Measurements from ENCODE around the gene MDH2. TPM values are rescaled to one million over a fixed set of nuclear protein-coding genes. Genes with fewer than 3 reads are reported as not detected.
"Not testable (repeated sequence)": the region's sequence is repeated elsewhere in the genome, so short reads cannot be mapped to it uniquely, and the experiment has no call there.

The MDH2 gene
- total RNA-seq, 6 experiments from 2014 or later: 208 to 255 (median 243) TPM

- DNase-seq: peak; percentile 18
- H3K9me3 Mint-ChIP-seq: no peaks in the 10 kb centered on the region
- H3K4me1 Mint-ChIP-seq (ENCODE audit: low read depth): peaks cover 52% of the 10 kb centered on the region
- H3K36me3 Mint-ChIP-seq (ENCODE audit: low read depth): no peaks in the 10 kb centered on the region
- no peak overlapping the region for H3K27ac Mint-ChIP-seq
- peaks cover 4% of the 10 kb centered on the region for H3K27me3 Mint-ChIP-seq (ENCODE audit: insufficient read depth)
- no peak for TF ChIP-seq CTCF (IDR thresholded peaks at IDR 0.05)
- no peak overlapping the region for H3K4me3 Mint-ChIP-seq
Measured at GRCh38 chr7:76086070-76086469, 38.2 kb downstream of the MDH2 start.

GRCh38 chr7:76087362-76087791 is 39.5 kb downstream of the MDH2 start:
- H3K36me3 Mint-ChIP-seq (ENCODE audit: low read depth); H3K9me3 Mint-ChIP-seq: not testable (repeated sequence)
- DNase-seq: peak; percentile 86
- peak overlapping the region; percentile 47 for H3K4me3 Mint-ChIP-seq
- H3K4me1 Mint-ChIP-seq (ENCODE audit: low read depth): peaks cover 45% of the 10 kb centered on the region
- peak overlapping the region; percentile 51; the same call in 1 of the 2 replicates for H3K27ac Mint-ChIP-seq
- peaks cover 13% of the 10 kb centered on the region for H3K27me3 Mint-ChIP-seq (ENCODE audit: insufficient read depth)

GRCh38 chr7:76089865-76090475 is 42.1 kb downstream of the MDH2 start:
- no peak for TF ChIP-seq CTCF (IDR thresholded peaks at IDR 0.05)
- H3K27me3 Mint-ChIP-seq (ENCODE audit: insufficient read depth): peaks cover 31% of the 10 kb centered on the region
- no peak for DNase-seq
- H3K9me3 Mint-ChIP-seq: no peaks in the 10 kb centered on the region
- H3K27ac Mint-ChIP-seq: no peak overlapping the region
- peaks cover 35% of the 10 kb centered on the region for H3K4me1 Mint-ChIP-seq (ENCODE audit: low read depth)
- no peaks in the 10 kb centered on the region for H3K36me3 Mint-ChIP-seq (ENCODE audit: low read depth)
- no peak overlapping the region for H3K4me3 Mint-ChIP-seq

GRCh38 chr7:76091506-76091905 is 43.6 kb downstream of the MDH2 start:
- Mint-ChIP-seq H3K9me3 (no peaks in the 10 kb centered on the region), H3K36me3 (ENCODE audit: low read depth) (no peaks in the 10 kb centered on the region), H3K27me3 (ENCODE audit: insufficient read depth) (peaks cover 42% of the 10 kb centered on the region), H3K4me3 (no peak overlapping the region), H3K27ac (no peak overlapping the region), H3K4me1 (ENCODE audit: low read depth) (peaks cover 23% of the 10 kb centered on the region)
- no peak for TF ChIP-seq CTCF (IDR thresholded peaks at IDR 0.05)
- no peak for DNase-seq

GRCh38 chr7:76093531-76093930 is 45.6 kb downstream of the MDH2 start:
- not testable (repeated sequence) for H3K4me3 Mint-ChIP-seq; H3K4me1 Mint-ChIP-seq (ENCODE audit: low read depth); H3K27ac Mint-ChIP-seq; H3K36me3 Mint-ChIP-seq (ENCODE audit: low read depth); H3K9me3 Mint-ChIP-seq
- peaks cover 55% of the 10 kb centered on the region for H3K27me3 Mint-ChIP-seq (ENCODE audit: insufficient read depth)
- DNase-seq: peak; percentile 41

- H3K4me3 Mint-ChIP-seq; H3K9me3 Mint-ChIP-seq; H3K27ac Mint-ChIP-seq; DNase-seq; H3K4me1 Mint-ChIP-seq (ENCODE audit: low read depth); H3K36me3 Mint-ChIP-seq (ENCODE audit: low read depth): not testable (repeated sequence)
- peaks cover 52% of the 10 kb centered on the region for H3K27me3 Mint-ChIP-seq (ENCODE audit: insufficient read depth)
Measured at GRCh38 chr7:76094326-76094725, 46.4 kb downstream of the MDH2 start.

- DNase-seq: no peak
- Mint-ChIP-seq H3K36me3 (ENCODE audit: low read depth) (no peaks in the 10 kb centered on the region), H3K4me1 (ENCODE audit: low read depth) (no peaks in the 10 kb centered on the region), H3K27ac (no peak overlapping the region), H3K27me3 (ENCODE audit: insufficient read depth) (peaks cover 52% of the 10 kb centered on the region), H3K9me3 (no peaks in the 10 kb centered on the region), H3K4me3 (no peak overlapping the region)
- no peak for TF ChIP-seq CTCF (IDR thresholded peaks at IDR 0.05)
Measured at GRCh38 chr7:76095908-76096307, 48.0 kb downstream of the MDH2 start.

- not testable (repeated sequence) for H3K4me3 Mint-ChIP-seq; H3K9me3 Mint-ChIP-seq; H3K36me3 Mint-ChIP-seq (ENCODE audit: low read depth)
- peak; percentile 18 for DNase-seq
- Mint-ChIP-seq H3K27ac (peak overlapping the region; percentile 44), H3K27me3 (ENCODE audit: insufficient read depth) (peaks cover 12% of the 10 kb centered on the region), H3K4me1 (ENCODE audit: low read depth) (peaks cover 11% of the 10 kb centered on the region)
Measured at GRCh38 chr7:76101693-76102437, 54.0 kb downstream of the MDH2 start.

GRCh38 chr7:76103788-76104187 is 55.9 kb downstream of the MDH2 start:
- H3K9me3 Mint-ChIP-seq; H3K27ac Mint-ChIP-seq; DNase-seq; H3K36me3 Mint-ChIP-seq (ENCODE audit: low read depth); H3K4me3 Mint-ChIP-seq; H3K27me3 Mint-ChIP-seq (ENCODE audit: insufficient read depth): not testable (repeated sequence)
- peaks cover 21% of the 10 kb centered on the region for H3K4me1 Mint-ChIP-seq (ENCODE audit: low read depth)

- DNase-seq; H3K27ac Mint-ChIP-seq; H3K36me3 Mint-ChIP-seq (ENCODE audit: low read depth); H3K27me3 Mint-ChIP-seq (ENCODE audit: insufficient read depth); H3K4me3 Mint-ChIP-seq; H3K9me3 Mint-ChIP-seq: not testable (repeated sequence)
- H3K4me1 Mint-ChIP-seq (ENCODE audit: low read depth): peaks cover 22% of the 10 kb centered on the region
Measured at GRCh38 chr7:76106130-76106529, 58.2 kb downstream of the MDH2 start.

Measured in HFFc6 (cell line).